Measurements from ENCODE around the gene SMIM7.

DNA sequence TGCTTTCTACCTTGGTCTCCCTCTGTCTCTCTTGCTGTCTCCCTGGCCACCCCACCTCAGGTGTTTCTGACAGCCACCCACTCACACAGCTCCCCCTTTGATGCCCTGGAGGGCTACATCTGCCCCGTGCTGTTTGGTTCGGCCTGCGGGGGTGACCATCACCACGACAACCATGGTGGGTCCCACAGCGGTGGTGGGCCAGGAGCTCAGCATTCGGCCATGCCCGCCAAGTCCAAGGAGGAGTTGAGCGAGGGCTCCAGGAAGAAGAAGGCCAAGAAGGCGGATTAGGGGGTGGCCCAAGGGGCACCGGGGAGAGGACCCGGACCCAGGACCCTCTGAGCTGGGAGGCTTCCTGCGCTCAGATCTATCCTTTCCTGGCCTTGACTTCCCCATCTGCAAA is 28.1 kb upstream of the SMIM7 start:
- no peak for TF ChIP-seq GATA2 (IDR thresholded peaks at IDR 0.05; ENCODE audit: low read depth, low read length)
- no peak for TF ChIP-seq GATA3 (IDR thresholded peaks at IDR 0.05; ENCODE audit: low read depth, low read length)

All from SH-SY5Y (cell line).